Measurements from ENCODE around the gene PIGK. TPM values are rescaled to one million over a fixed set of nuclear protein-coding genes. Genes with fewer than 3 reads are reported as not detected.

PIGK gene
- total RNA-seq = 10 to 100 TPM; 18.4 to 29.3 (median 21.6) TPM
- 1 to 10 TPM; 3.2 to 7.1 (median 6.4) TPM for polyA plus RNA-seq
- long read RNA-seq, donor 1, full-length matches to known transcripts = 18 of 920 reads
- long read RNA-seq, donor 1, partial matches to known transcripts = 902 of 920 reads
- long read RNA-seq, donor 1, other reads (novel, unspliced or antisense) = 0 of 920 reads
- long read RNA-seq, donor 2, full-length matches to known transcripts = 3 of 3 reads
- long read RNA-seq, donor 2, partial matches to known transcripts = 0 of 3 reads
- long read RNA-seq, donor 2, other reads (novel, unspliced or antisense) = 0 of 3 reads

- intact Hi-C loops (cut with DNase I; ENCODE audit: low total_unique reads) = no loop called here
- Histone ChIP-seq H3K27me3 (replicated peaks in 1 of 7) (no peaks in the 10 kb centered on the region), H3K27ac (peak within 1 kb of the TSS; percentile 58 to 92 (median 90))
These were observed at the start of gene PIGK for GRCh38 chr1:77219166-77219887. TSS of gene PIGK (minus strand) at chr1:77219430. CDS start at chr1:77219402, 28 bp downstream.

GRCh38 chr1:77267035-77267434 lies 47.8 kb upstream of the PIGK start:
- DNase-seq = no peak
- no peaks in the 10 kb centered on the region for H3K4me1 ChIP-seq
- no peak for TF ChIP-seq POLR2A (IDR thresholded peaks at IDR 0.05)
- no peak for TF ChIP-seq CTCF (IDR thresholded peaks at IDR 0.05 in 8 of 11, conservative IDR thresholded peaks at IDR 0.05 in 3 of 11)
- TF ChIP-seq POLR2AphosphoS5 (IDR thresholded peaks at IDR 0.05) = no peak
- no peaks in the 10 kb centered on the region for H3K36me3 ChIP-seq
- no peak overlapping the region for H3K4me3 ChIP-seq
- H3K27me3 ChIP-seq (replicated peaks in 1 of 7) = peaks cover 0 to 5% (median 0%) of the 10 kb centered on the region in 7 donors
- H3K27ac ChIP-seq = no peak overlapping the region
- intact Hi-C loops (cut with DNase I; ENCODE audit: low total_unique reads) = no loop called here
- no peaks in the 10 kb centered on the region for H3K9me3 ChIP-seq
- 23 to 50% (median 36%) methylated on average over 1 of the region's 1 CpG for WGBS, 5 donors

More at GRCh38 chr1:77219166-77219887, at the start of gene PIGK:
- peak; percentile 97 for DNase-seq
- Histone ChIP-seq H3K4me3 (peak within 1 kb of the TSS; percentile 55 to 89 (median 72)), H3K36me3 (peaks cover 0 to 13% (median 0%) of the 10 kb centered on the region in 6 donors), H3K9me3 (no peaks in the 10 kb centered on the region), H3K4me1 (peaks cover 4 to 32% (median 23%) of the 10 kb centered on the region in 6 donors)
- WGBS, 5 donors = 0 to 1% (median 0%) methylated on average over 24 to 31 of the region's 31 CpGs
- TF ChIP-seq CTCF (IDR thresholded peaks at IDR 0.05 in 8 of 11, conservative IDR thresholded peaks at IDR 0.05 in 3 of 11) (peak in 1 of 11 experiments; percentile 5), POLR2A (IDR thresholded peaks at IDR 0.05) (no peak), POLR2AphosphoS5 (IDR thresholded peaks at IDR 0.05) (peak; percentile 84 to 88 (median 87))

GRCh38 chr1:77265180-77265579 lies 46.0 kb upstream of the PIGK start:
- H3K4me1 ChIP-seq = no peaks in the 10 kb centered on the region

More at GRCh38 chr1:77265180-77265579, 46.0 kb upstream of the PIGK start:
- H3K27me3 ChIP-seq (replicated peaks in 1 of 7) = peaks cover 0 to 5% (median 0%) of the 10 kb centered on the region in 7 donors
- WGBS, 5 donors = 72 to 100% (median 86%) methylated on average over 1 of the region's 1 CpG
- no peaks in the 10 kb centered on the region for H3K9me3 ChIP-seq
- TF ChIP-seq CTCF (IDR thresholded peaks at IDR 0.05 in 8 of 11, conservative IDR thresholded peaks at IDR 0.05 in 3 of 11) (no peak), POLR2AphosphoS5 (IDR thresholded peaks at IDR 0.05) (no peak), POLR2A (IDR thresholded peaks at IDR 0.05) (no peak)
- no peak overlapping the region for H3K27ac ChIP-seq
- no peak overlapping the region for H3K4me3 ChIP-seq
- intact Hi-C loops (cut with DNase I; ENCODE audit: low total_unique reads) = no loop called here
- no peak for DNase-seq
- H3K36me3 ChIP-seq = no peaks in the 10 kb centered on the region
